ENCODE data around the gene ARHGAP9.
A peak's percentile ranks its signal among the peaks of the same experiment; 100 is the strongest.
"Not testable (repeated sequence)": the region's sequence is repeated elsewhere in the genome, so short reads cannot be mapped to it uniquely, and the experiment has no call there.

Gene ARHGAP9

GRCh38 chr12:57479376-57480115 lies at the start of gene ARHGAP9:
TSS of gene ARHGAP9 (minus strand) at chr12:57479866. CDS start at chr12:57479406, 460 bp downstream.
- no peak for DNase-seq

- DNase-seq, result no peak
Observed at GRCh38 chr12:57528831-57529555, 49.3 kb upstream of the ARHGAP9 start.

GRCh38 chr12:57528176-57528575 lies 48.5 kb upstream of the ARHGAP9 start:
- no peak for DNase-seq

- no peak for DNase-seq
Observed at GRCh38 chr12:57527184-57527583, 47.5 kb upstream of the ARHGAP9 start.

GRCh38 chr12:57526477-57527126 lies 46.9 kb upstream of the ARHGAP9 start:
- DNase-seq, result no peak

- DNase-seq, result no peak
Observed at GRCh38 chr12:57525615-57526383, 46.1 kb upstream of the ARHGAP9 start.

GRCh38 chr12:57524814-57525614 lies 45.3 kb upstream of the ARHGAP9 start:
- DNase-seq, result no peak

- no peak for DNase-seq
Observed at GRCh38 chr12:57523706-57524614, 44.3 kb upstream of the ARHGAP9 start.

- no peak for DNase-seq
Observed at GRCh38 chr12:57522887-57523705, 43.4 kb upstream of the ARHGAP9 start.

- DNase-seq, result peak; percentile 94 to 95
Observed at GRCh38 chr12:57522011-57522886, 42.6 kb upstream of the ARHGAP9 start, which contains the start of gene MBD6. TSS of gene MBD6 (plus strand) at chr12:57522824. CDS start at chr12:57524304, 1,480 bp downstream.

GRCh38 chr12:57521525-57522010 lies 41.9 kb upstream of the ARHGAP9 start:
- no peak for DNase-seq

- DNase-seq, result peak; percentile 97 to 98
Observed at GRCh38 chr12:57520053-57520818, 40.6 kb upstream of the ARHGAP9 start, which contains the start of gene DDIT3. TSS of gene DDIT3 (minus strand) at chr12:57520514. CDS start at chr12:57517406, 3,108 bp downstream.

GRCh38 chr12:57519796-57520052 lies 40.1 kb upstream of the ARHGAP9 start:
- no peak for DNase-seq

GRCh38 chr12:57518920-57519795 lies 39.5 kb upstream of the ARHGAP9 start:
- no peak for DNase-seq

GRCh38 chr12:57518176-57518919 lies 38.7 kb upstream of the ARHGAP9 start:
- no peak for DNase-seq

GRCh38 chr12:57517718-57518117 lies 38.1 kb upstream of the ARHGAP9 start:
- DNase-seq, result not testable (repeated sequence)
